ENCODE data around the gene CSNK2A1.
"Not testable (repeated sequence)": the region's sequence is repeated elsewhere in the genome, so short reads cannot be mapped to it uniquely, and the experiment has no call there.

The CSNK2A1 gene

GRCh38 chr20:461254-462198 lies 82.1 kb downstream of the CSNK2A1 start:
- DNase-seq (ENCODE audit: low read depth in 2 of 3, low spot score in 1 of 3) = peak in 2 of 3 donors; percentile 25 to 42

GRCh38 chr20:460707-461106 lies 82.9 kb downstream of the CSNK2A1 start:
- DNase-seq (ENCODE audit: low read depth in 2 of 3, low spot score in 1 of 3) = no peak

- no peak for DNase-seq (ENCODE audit: low read depth in 2 of 3, low spot score in 1 of 3)
Observed at GRCh38 chr20:460180-460579, 83.4 kb downstream of the CSNK2A1 start.

GRCh38 chr20:458776-459175 lies 84.8 kb downstream of the CSNK2A1 start:
- DNase-seq (ENCODE audit: low read depth in 2 of 3, low spot score in 1 of 3) = no peak

GRCh38 chr20:454951-455350 lies 88.6 kb downstream of the CSNK2A1 start:
- DNase-seq (ENCODE audit: low read depth in 2 of 3, low spot score in 1 of 3) = no peak

GRCh38 chr20:452021-452420 lies 91.6 kb downstream of the CSNK2A1 start:
- not testable (repeated sequence) for DNase-seq (ENCODE audit: low read depth in 2 of 3, low spot score in 1 of 3)

- DNase-seq (ENCODE audit: low read depth in 2 of 3, low spot score in 1 of 3) = no peak
Observed at GRCh38 chr20:445514-446336, 97.9 kb downstream of the CSNK2A1 start.

- DNase-seq (ENCODE audit: low read depth in 2 of 3, low spot score in 1 of 3) = no peak
Observed at GRCh38 chr20:444862-445426, 98.6 kb downstream of the CSNK2A1 start.

- no peak for DNase-seq (ENCODE audit: low read depth in 2 of 3, low spot score in 1 of 3)
Observed at GRCh38 chr20:444117-444516, 99.5 kb downstream of the CSNK2A1 start.

GRCh38 chr20:443223-443775 lies 100.3 kb downstream of the CSNK2A1 start:
- no peak for DNase-seq (ENCODE audit: low read depth in 2 of 3, low spot score in 1 of 3)

- no peak for DNase-seq (ENCODE audit: low read depth in 2 of 3, low spot score in 1 of 3)
Observed at GRCh38 chr20:440636-441035, 103.0 kb downstream of the CSNK2A1 start.

GRCh38 chr20:440148-440547 lies 103.4 kb downstream of the CSNK2A1 start:
- no peak for DNase-seq (ENCODE audit: low read depth in 2 of 3, low spot score in 1 of 3)

- DNase-seq (ENCODE audit: low read depth in 2 of 3, low spot score in 1 of 3) = peak; percentile 37 to 45 (median 37)
Observed at GRCh38 chr20:438571-439469, 104.8 kb downstream of the CSNK2A1 start.

GRCh38 chr20:437787-438486 lies 105.7 kb downstream of the CSNK2A1 start:
- no peak for DNase-seq (ENCODE audit: low read depth in 2 of 3, low spot score in 1 of 3)

GRCh38 chr20:436476-436875 lies 107.1 kb downstream of the CSNK2A1 start:
- DNase-seq (ENCODE audit: low read depth in 2 of 3, low spot score in 1 of 3) = no peak

- no peak for DNase-seq (ENCODE audit: low read depth in 2 of 3, low spot score in 1 of 3)
Observed at GRCh38 chr20:435558-435957, 108.0 kb downstream of the CSNK2A1 start.

GRCh38 chr20:434661-435419 lies 108.8 kb downstream of the CSNK2A1 start:
- no peak for DNase-seq (ENCODE audit: low read depth in 2 of 3, low spot score in 1 of 3)

- DNase-seq (ENCODE audit: low read depth in 2 of 3, low spot score in 1 of 3) = no peak
Observed at GRCh38 chr20:434221-434620, 109.4 kb downstream of the CSNK2A1 start.

Data from stimulated activated CD4-positive, alpha-beta T cell treated with anti-CD3 and anti-CD28 coated beads, Interleukin-12 subunit alpha, Interleukin-12 subunit beta, amount 100 ng/mL, for 48 hours (primary cell).